KOPT-K1 (cell line): ENCODE measurements around the gene ALK.

Experiments
- H3K27ac ChIP-seq: fragments of 200-600 bp; sonication (generic); 2 replicates; pipeline ENCODE4 v1.5.1; 2016; ENCODE audit warnings: antibody characterized with exemption, mild to moderate bottlenecking, low read depth, low read length; ENCODE audit not compliant: poor library complexity, severe bottlenecking
- H3K36me3 ChIP-seq: fragments of 200-600 bp; sonication (generic); 2 replicates; pipeline ENCODE4 v1.5.1; 2017; ENCODE audit warnings: antibody characterized with exemption, mild to moderate bottlenecking, low read length, moderate library complexity; ENCODE audit not compliant: insufficient read depth
- H3K9me3 ChIP-seq: fragments of 200-600 bp; sonication (generic); 2 replicates; pipeline ENCODE4 v1.5.1; 2017; ENCODE audit warnings: antibody characterized with exemption, low read length, mild to moderate bottlenecking; ENCODE audit not compliant: insufficient read depth, poor library complexity, severe bottlenecking

ALK gene

GRCh38 chr2:29363111-29363510, 558.3 kb downstream of the ALK start:
- H3K9me3 ChIP-seq: no peaks in the 10 kb centered on the region
- H3K36me3 ChIP-seq: no peaks in the 10 kb centered on the region
- no peak overlapping the region for H3K27ac ChIP-seq

DNA sequence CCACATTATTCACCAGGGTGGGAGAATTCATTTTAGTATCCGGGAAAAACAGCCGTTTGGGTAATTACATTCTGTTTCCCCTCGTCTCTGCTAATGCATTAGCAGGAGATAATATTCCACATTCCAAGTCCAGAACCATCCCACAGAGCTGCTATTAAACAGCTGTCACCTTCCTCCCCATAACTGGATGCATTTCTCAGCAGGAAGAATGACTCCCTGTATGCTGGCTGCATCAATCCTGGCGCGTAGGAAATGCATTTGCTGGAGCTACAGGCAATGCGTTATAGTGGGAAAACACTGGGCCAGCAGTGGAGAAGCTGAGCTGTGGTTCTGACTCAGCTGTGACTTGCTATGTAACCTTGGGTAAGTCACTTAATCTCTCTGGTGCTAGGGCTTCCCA, 560.2 kb downstream of the ALK start:
- no peak overlapping the region for H3K27ac ChIP-seq
- no peaks in the 10 kb centered on the region for H3K9me3 ChIP-seq
- no peaks in the 10 kb centered on the region for H3K36me3 ChIP-seq

GRCh38 chr2:29360016-29360784, 561.2 kb downstream of the ALK start:
- Histone ChIP-seq H3K9me3 (no peaks in the 10 kb centered on the region), H3K27ac (no peak overlapping the region)

GRCh38 chr2:29353403-29353991, 567.9 kb downstream of the ALK start:
- Histone ChIP-seq H3K27ac (no peak overlapping the region), H3K9me3 (no peaks in the 10 kb centered on the region), H3K36me3 (no peaks in the 10 kb centered on the region)

More at GRCh38 chr2:29360016-29360784, 561.2 kb downstream of the ALK start:
- H3K36me3 ChIP-seq: no peaks in the 10 kb centered on the region

DNA sequence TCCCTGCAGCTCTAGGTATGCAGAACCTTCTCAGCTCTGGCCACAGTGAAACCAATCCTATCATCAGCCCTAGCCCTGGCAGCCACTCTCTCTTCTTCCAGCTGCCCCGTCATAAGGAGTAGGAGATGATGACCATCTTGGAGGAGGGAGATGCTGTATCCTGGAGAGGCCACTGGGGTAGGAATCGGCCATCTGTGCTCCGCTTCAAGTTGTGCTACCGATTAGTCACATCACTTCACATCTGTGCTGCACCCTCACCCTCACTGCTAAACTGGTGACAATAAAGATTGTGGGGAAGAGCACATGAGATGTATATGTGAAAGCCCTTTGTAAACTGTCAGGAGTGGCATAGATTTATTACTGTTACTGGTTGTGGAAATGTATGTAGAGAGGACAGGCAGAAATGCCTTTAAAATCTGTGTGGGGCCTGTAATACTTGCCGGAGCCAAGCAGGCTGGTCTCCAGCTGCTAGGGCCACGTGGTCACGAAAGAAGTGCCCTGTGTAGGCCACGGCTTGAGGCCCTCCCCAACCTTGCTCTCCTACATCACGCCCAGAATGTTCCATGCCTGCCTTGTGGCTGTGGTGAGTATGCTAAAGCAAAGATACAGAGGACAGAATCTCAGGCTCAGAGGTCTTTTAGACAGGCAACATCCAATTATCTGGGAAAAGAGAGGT, 569.3 kb downstream of the ALK start:
- no peaks in the 10 kb centered on the region for H3K9me3 ChIP-seq
- no peak overlapping the region for H3K27ac ChIP-seq
- H3K36me3 ChIP-seq: no peaks in the 10 kb centered on the region

DNA sequence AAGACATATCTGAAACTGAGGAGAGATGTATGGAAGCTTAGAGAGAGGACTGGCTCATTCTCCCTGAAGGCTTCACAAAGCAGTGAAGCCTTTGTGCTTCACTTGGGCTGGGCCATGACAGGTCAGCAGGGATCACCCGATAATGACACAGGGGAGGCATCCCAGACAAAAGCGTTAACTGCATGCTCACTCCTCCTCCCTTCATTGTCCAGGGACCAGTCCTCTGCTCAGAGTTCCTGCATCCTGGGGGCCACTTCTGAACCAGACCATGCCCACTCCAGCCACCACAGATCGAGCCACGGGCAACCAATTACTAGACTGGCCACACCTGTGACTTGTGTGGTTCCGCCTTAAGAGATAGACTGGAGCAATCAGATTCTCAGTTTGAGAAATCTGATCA, 570.1 kb downstream of the ALK start:
- Histone ChIP-seq H3K36me3 (no peaks in the 10 kb centered on the region), H3K9me3 (no peaks in the 10 kb centered on the region), H3K27ac (no peak overlapping the region)

DNA sequence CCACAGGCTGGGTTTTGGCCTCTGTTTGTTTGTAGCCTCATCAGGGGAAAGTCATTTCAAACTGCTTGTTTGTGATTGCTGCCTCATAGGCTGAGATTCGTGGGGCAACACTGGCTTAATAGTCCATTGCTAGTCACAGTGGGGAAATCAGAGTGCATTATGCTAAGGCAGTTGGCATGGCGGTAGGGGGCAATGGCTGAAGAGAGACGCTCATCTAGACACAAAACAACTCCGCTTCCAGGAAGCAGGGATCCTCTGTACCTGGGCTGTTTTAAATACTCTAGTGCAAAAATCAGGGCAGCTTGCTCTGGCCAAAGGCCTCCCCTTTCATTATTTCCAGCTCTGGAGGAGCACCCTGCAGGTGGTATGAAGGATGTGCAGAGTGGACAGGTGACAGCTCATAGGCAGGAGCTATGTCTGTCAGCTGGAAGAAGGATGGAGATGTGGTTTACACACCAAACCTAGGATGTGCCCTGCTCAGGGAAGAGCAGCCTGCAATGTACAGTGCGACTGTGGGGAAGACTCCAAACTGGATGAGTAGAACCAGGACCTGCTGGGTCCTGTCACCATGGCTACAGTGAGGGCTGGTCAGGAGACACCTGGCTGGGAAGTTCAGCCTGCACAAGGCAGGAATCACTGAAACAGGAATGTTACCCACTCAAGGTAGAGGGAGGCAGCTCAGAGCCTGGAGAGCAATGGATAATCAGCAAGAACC, 571.9 kb downstream of the ALK start:
- no peaks in the 10 kb centered on the region for H3K36me3 ChIP-seq
- H3K9me3 ChIP-seq: no peaks in the 10 kb centered on the region
- no peak overlapping the region for H3K27ac ChIP-seq

- H3K9me3 ChIP-seq: no peaks in the 10 kb centered on the region
- no peaks in the 10 kb centered on the region for H3K36me3 ChIP-seq
- H3K27ac ChIP-seq: no peak overlapping the region
These were observed 573.5 kb downstream of the ALK start for GRCh38 chr2:29347774-29348461.

DNA sequence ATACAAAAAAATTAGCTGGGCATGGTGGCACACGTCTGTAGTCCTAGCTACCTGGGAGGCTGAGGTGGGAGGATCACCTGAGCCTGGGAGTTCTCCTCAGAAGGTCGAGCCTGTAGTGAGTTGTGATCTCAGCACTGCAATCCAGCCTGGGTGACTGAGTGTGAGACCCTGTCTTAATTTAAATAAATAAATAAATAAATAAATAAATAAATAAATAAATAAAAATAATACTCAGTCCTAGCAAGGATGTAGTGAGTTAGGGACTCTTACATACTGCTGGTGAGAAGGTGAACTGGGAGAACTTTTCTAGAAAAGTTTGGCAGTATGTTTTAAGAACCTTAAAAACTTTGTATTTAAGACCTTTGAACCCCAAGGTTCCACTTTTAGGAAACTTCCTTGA, 576.1 kb downstream of the ALK start:
- Histone ChIP-seq H3K9me3 (no peaks in the 10 kb centered on the region), H3K36me3 (no peaks in the 10 kb centered on the region), H3K27ac (no peak overlapping the region)

DNA sequence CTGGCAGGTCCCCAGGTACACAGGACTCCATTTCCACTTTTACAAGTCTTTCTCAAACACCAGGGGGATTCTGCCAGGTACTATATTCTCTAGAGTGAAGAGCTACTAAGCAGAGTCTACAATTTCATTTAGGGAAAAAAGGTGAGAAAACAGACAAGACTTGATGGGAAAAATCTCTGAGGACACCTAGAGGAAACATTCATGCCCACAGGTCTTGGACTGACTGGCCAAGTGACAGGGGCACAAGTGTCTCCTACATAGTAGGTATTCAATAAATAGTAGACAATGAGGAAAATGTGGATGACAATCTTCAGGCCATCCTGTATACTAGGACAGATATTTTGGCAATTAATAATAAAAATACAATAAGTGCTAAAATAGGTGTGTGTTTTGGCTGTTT, 577.6 kb downstream of the ALK start:
- no peaks in the 10 kb centered on the region for H3K36me3 ChIP-seq
- H3K27ac ChIP-seq: no peak overlapping the region
- no peaks in the 10 kb centered on the region for H3K9me3 ChIP-seq

GRCh38 chr2:29336341-29337241, 584.8 kb downstream of the ALK start:
- Histone ChIP-seq H3K36me3 (no peaks in the 10 kb centered on the region), H3K9me3 (no peaks in the 10 kb centered on the region), H3K27ac (no peak overlapping the region)

DNA sequence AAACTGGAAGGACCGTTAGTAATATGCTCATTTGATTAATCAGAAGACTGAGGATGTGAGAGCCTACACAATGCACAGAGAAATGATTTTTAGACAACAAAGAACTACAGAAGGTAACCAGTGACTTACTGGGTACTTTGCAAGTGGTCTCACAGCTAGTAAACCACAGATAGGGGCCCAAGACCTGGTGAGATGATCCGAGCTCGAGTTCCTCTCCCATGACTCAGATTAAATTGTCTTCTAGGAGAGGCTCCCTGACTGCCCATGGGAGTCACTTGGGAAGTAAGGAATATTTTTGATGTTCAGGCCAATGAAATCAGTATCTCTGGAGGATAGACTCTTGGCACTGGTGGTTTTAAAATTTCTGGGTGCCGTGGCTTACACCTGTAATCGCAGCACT, 586.0 kb downstream of the ALK start:
- Histone ChIP-seq H3K27ac (no peak overlapping the region), H3K9me3 (no peaks in the 10 kb centered on the region), H3K36me3 (no peaks in the 10 kb centered on the region)

- Histone ChIP-seq H3K9me3 (no peaks in the 10 kb centered on the region), H3K36me3 (no peaks in the 10 kb centered on the region), H3K27ac (no peak overlapping the region)
These were observed 586.7 kb downstream of the ALK start for GRCh38 chr2:29334706-29335105.

- Histone ChIP-seq H3K36me3 (no peaks in the 10 kb centered on the region), H3K27ac (no peak overlapping the region), H3K9me3 (no peaks in the 10 kb centered on the region)
These were observed 588.8 kb downstream of the ALK start for GRCh38 chr2:29332540-29332939.
